ENCODE measurements around the gene ENOX1.

DNA sequence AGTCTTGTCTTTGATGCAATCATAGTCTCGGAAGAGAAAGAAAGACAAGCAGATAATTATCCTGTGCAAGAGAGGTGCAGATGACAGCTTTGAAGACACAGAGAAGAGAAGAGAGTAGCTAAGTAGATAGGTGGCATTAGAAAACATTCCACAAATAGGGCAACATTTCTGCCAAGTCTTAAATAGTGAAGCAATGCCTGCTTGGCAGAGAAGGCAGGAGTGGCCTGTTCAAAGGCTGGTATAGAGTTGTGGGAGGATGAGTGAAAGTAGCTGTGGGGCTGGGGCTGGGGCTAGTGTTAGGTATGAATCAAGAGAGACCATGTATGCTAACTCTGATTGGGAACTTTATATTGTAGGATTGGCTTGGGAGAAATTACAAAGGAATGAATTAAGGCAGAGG is 457.9 kb downstream of the ENOX1 start:
- TF ChIP-seq, protein P1, sequence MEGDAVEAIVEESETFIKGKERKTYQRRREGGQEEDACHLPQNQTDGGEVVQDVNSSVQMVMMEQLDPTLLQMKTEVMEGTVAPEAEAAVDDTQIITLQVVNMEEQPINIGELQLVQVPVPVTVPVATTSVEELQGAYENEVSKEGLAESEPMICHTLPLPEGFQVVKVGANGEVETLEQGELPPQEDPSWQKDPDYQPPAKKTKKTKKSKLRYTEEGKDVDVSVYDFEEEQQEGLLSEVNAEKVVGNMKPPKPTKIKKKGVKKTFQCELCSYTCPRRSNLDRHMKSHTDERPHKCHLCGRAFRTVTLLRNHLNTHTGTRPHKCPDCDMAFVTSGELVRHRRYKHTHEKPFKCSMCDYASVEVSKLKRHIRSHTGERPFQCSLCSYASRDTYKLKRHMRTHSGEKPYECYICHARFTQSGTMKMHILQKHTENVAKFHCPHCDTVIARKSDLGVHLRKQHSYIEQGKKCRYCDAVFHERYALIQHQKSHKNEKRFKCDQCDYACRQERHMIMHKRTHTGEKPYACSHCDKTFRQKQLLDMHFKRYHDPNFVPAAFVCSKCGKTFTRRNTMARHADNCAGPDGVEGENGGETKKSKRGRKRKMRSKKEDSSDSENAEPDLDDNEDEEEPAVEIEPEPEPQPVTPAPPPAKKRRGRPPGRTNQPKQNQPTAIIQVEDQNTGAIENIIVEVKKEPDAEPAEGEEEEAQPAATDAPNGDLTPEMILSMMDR (IDR thresholded peaks at IDR 0.05): no peak
- TF ChIP-seq POLR2A (IDR thresholded peaks at IDR 0.05): no peak
- no peak for TF ChIP-seq POLR2AphosphoS5 (IDR thresholded peaks at IDR 0.05)
